Mesenchymal stem cell (in vitro differentiated cells and primary cell): ENCODE measurements around the gene FERMT2.

Experiments used
- DNase-seq: peaks from one replicate; pipeline ENCODE4 v3.0.0-alpha.2; 2013
- H2AFZ ChIP-seq: one replicate; pipeline ENCODE4 v1.6.1; 2013; ENCODE audit warnings: low read depth, mild to moderate bottlenecking, control low read depth, inconsistent platforms, low read length, moderate library complexity
- H2AK5ac ChIP-seq: 2 replicates; pipeline ENCODE4 v1.6.1; 2013; ENCODE audit warnings: low read length, moderate library complexity, mild to moderate bottlenecking, inconsistent platforms; ENCODE audit not compliant: severe bottlenecking
- H2BK120ac ChIP-seq: one replicate; pipeline ENCODE4 v1.6.1; 2013; ENCODE audit warnings: low read depth, mild to moderate bottlenecking, inconsistent platforms, low read length, moderate library complexity
- H2BK12ac ChIP-seq, 2 experiments: one replicate each; pipeline ENCODE4 v1.6.1; 2013; ENCODE audit warnings: inconsistent platforms in 2 of 2, low read length in 2 of 2, mild to moderate bottlenecking in 2 of 2, moderate library complexity in 2 of 2, control low read depth in 1 of 2
- H2BK15ac ChIP-seq: one replicate; pipeline ENCODE4 v1.6.1; 2013; ENCODE audit warnings: mild to moderate bottlenecking, low read depth, inconsistent platforms; ENCODE audit not compliant: poor library complexity, severe bottlenecking
- H2BK5ac ChIP-seq: 2 replicates; pipeline ENCODE4 v1.6.1; 2013; ENCODE audit warnings: low read depth, mild to moderate bottlenecking, low read length, control low read depth, inconsistent platforms; ENCODE audit not compliant: poor library complexity, severe bottlenecking
- H3K14ac ChIP-seq, 2 experiments: one replicate each; pipeline ENCODE4 v1.6.1; 2013; ENCODE audit warnings: inconsistent platforms in 2 of 2, low read length in 2 of 2, control low read depth in 1 of 2, mild to moderate bottlenecking in 1 of 2, moderate library complexity in 1 of 2
- H3K18ac ChIP-seq, 2 experiments: one replicate each; pipeline ENCODE4 v1.6.1; 2013; ENCODE audit warnings: inconsistent platforms in 2 of 2, low read length in 2 of 2, control low read depth in 1 of 2, low read depth in 1 of 2, mild to moderate bottlenecking in 1 of 2
- H3K23ac ChIP-seq, 2 experiments: one replicate each; pipeline ENCODE4 v1.6.1; 2013; ENCODE audit warnings: inconsistent platforms in 2 of 2, low read length in 2 of 2, mild to moderate bottlenecking in 2 of 2, moderate library complexity in 2 of 2, control low read depth in 1 of 2
- H3K27ac ChIP-seq: 2 replicates; pipeline ENCODE4 v1.5.1; 2013; ENCODE audit warnings: mild to moderate bottlenecking, moderate library complexity, low read length, control low read depth, inconsistent platforms; ENCODE audit not compliant: poor library complexity, severe bottlenecking
- H3K27me3 ChIP-seq, 2 experiments: 2 replicates each; pipeline versions ENCODE4 v1.6.1 to v1.7.0; 2013; ENCODE audit warnings: low read length in 2 of 2, mild to moderate bottlenecking in 2 of 2, moderate library complexity in 2 of 2, control low read depth in 1 of 2, inconsistent platforms in 1 of 2; ENCODE audit not compliant: control insufficient read depth in 1 of 2, insufficient read depth in 1 of 2
- H3K36me3 ChIP-seq, 2 experiments: 2 replicates each; pipeline versions ENCODE4 v1.6.1 to v1.7.0; 2013; ENCODE audit warnings: low read length in 2 of 2, control low read depth in 1 of 2, inconsistent platforms in 1 of 2, low read depth in 1 of 2, mild to moderate bottlenecking in 1 of 2; ENCODE audit not compliant: insufficient read depth in 2 of 2, control insufficient read depth in 1 of 2
- H3K4ac ChIP-seq, 2 experiments: one replicate each; pipeline ENCODE4 v1.6.1; 2013; ENCODE audit warnings: inconsistent platforms in 2 of 2, low read length in 2 of 2, mild to moderate bottlenecking in 2 of 2, moderate library complexity in 2 of 2, control low read depth in 1 of 2, low read depth in 1 of 2
- H3K4me1 ChIP-seq: 2 replicates; pipeline ENCODE4 v1.6.1; 2013; ENCODE audit warnings: low read depth, low read length, control low read depth; ENCODE audit not compliant: control insufficient read depth, insufficient read depth
- H3K4me2 ChIP-seq: 2 replicates; pipeline ENCODE4 v1.6.1; 2013; ENCODE audit warnings: low read length, mild to moderate bottlenecking, inconsistent platforms; ENCODE audit not compliant: poor library complexity, severe bottlenecking
- H3K4me3 ChIP-seq, 2 experiments: 2 replicates each; pipeline versions ENCODE4 v1.5.1 to v1.7.0; 2013; ENCODE audit warnings: low read length in 2 of 2, mild to moderate bottlenecking in 2 of 2, control low read depth in 1 of 2, low read depth in 1 of 2; ENCODE audit not compliant: insufficient read depth in 1 of 2
- H3K79me1 ChIP-seq: replicated peaks from 2 replicates; pipeline ENCODE4 v1.6.1; 2013; ENCODE audit warnings: mild to moderate bottlenecking, control low read depth, low read length, inconsistent platforms; ENCODE audit not compliant: poor library complexity, severe bottlenecking
- H3K9ac ChIP-seq: 2 replicates; pipeline ENCODE4 v1.7.0; 2013; ENCODE audit warnings: mild to moderate bottlenecking, low read length, moderate library complexity
- H3K9me3 ChIP-seq: 2 replicates; pipeline ENCODE4 v1.7.0; 2013; ENCODE audit warnings: mild to moderate bottlenecking, low read length; ENCODE audit not compliant: control insufficient read depth
- H4K8ac ChIP-seq: one replicate; pipeline ENCODE4 v1.6.1; 2013; ENCODE audit warnings: inconsistent platforms, mild to moderate bottlenecking, low read length, moderate library complexity
- H4K91ac ChIP-seq: one replicate; pipeline ENCODE4 v1.6.1; 2013; ENCODE audit warnings: mild to moderate bottlenecking, low read length, inconsistent platforms
- WGBS: methylation state at CpG from one replicate; pipeline ENCODE4 v1.1.7; 2013; ENCODE audit warnings: mixed read lengths; 5-methylcytosine and 5-hydroxymethylcytosine counted together

FERMT2 gene

GRCh38 chr14:52878469-52878868, 72.4 kb downstream of the FERMT2 start:
- H3K23ac ChIP-seq: no peak overlapping the region
- H2BK120ac ChIP-seq: no peak overlapping the region
- no peak overlapping the region for H3K4ac ChIP-seq
- no peak overlapping the region for H3K4me3 ChIP-seq
- H2BK12ac ChIP-seq: no peak overlapping the region
- DNase-seq: no peak
- H2BK15ac ChIP-seq: no peak overlapping the region
- no peak overlapping the region for H2AFZ ChIP-seq
- H3K9ac ChIP-seq: no peak overlapping the region
- H3K14ac ChIP-seq: no peak overlapping the region
- H3K4me2 ChIP-seq: no peak overlapping the region
- H3K18ac ChIP-seq: no peak overlapping the region
- H4K8ac ChIP-seq: no peak overlapping the region
- peaks cover 7 to 84% of the 10 kb centered on the region in 2 experiments for H3K36me3 ChIP-seq
- no peak overlapping the region for H2BK5ac ChIP-seq
- no peak overlapping the region for H3K27ac ChIP-seq
- H3K27me3 ChIP-seq: no peaks in the 10 kb centered on the region
- no peaks in the 10 kb centered on the region for H3K9me3 ChIP-seq
- no peak overlapping the region for H2AK5ac ChIP-seq
- 97% methylated on average over 2 of the region's 3 CpGs for WGBS
- H3K79me1 ChIP-seq: peaks cover 12% of the 10 kb centered on the region
- no peak overlapping the region for H4K91ac ChIP-seq
- H3K4me1 ChIP-seq: peaks cover 4% of the 10 kb centered on the region

GRCh38 chr14:52877628-52878027, 73.2 kb downstream of the FERMT2 start:
- Histone ChIP-seq H4K91ac (no peak overlapping the region), H2BK120ac (no peak overlapping the region), H3K79me1 (peaks cover 15% of the 10 kb centered on the region), H3K4me1 (peaks cover 4% of the 10 kb centered on the region), H3K4ac (no peak overlapping the region), H3K4me2 (no peak overlapping the region), H2BK5ac (no peak overlapping the region), H3K14ac (no peak overlapping the region), H3K9ac (peak overlapping the region; percentile 56), H3K18ac (no peak overlapping the region), H3K4me3 (no peak overlapping the region), H3K23ac (no peak overlapping the region), H3K36me3 (peaks cover 8 to 86% of the 10 kb centered on the region in 2 experiments), H2AFZ (no peak overlapping the region), H2BK12ac (no peak overlapping the region), H4K8ac (no peak overlapping the region), H3K27ac (no peak overlapping the region), H2BK15ac (no peak overlapping the region), H2AK5ac (no peak overlapping the region), H3K9me3 (no peaks in the 10 kb centered on the region), H3K27me3 (no peaks in the 10 kb centered on the region)
- DNase-seq: peak; percentile 54
- 71% methylated on average over 2 of the region's 2 CpGs for WGBS

GRCh38 chr14:52876806-52877205, 74.0 kb downstream of the FERMT2 start:
- H2AK5ac ChIP-seq: no peak overlapping the region
- H3K14ac ChIP-seq: no peak overlapping the region
- H3K4ac ChIP-seq: no peak overlapping the region
- DNase-seq: no peak
- no peak overlapping the region for H2BK120ac ChIP-seq
- H2BK15ac ChIP-seq: no peak overlapping the region
- no peak overlapping the region for H2BK5ac ChIP-seq
- no peak overlapping the region for H2BK12ac ChIP-seq
- no peak overlapping the region for H3K18ac ChIP-seq
- no peak overlapping the region for H2AFZ ChIP-seq
- H3K27ac ChIP-seq: no peak overlapping the region
- WGBS: 100% methylated on average over 1 of the region's 2 CpGs
- H3K27me3 ChIP-seq: no peaks in the 10 kb centered on the region
- peaks cover 15% of the 10 kb centered on the region for H3K79me1 ChIP-seq
- H3K4me2 ChIP-seq: no peak overlapping the region
- peaks cover 4% of the 10 kb centered on the region for H3K4me1 ChIP-seq
- H3K23ac ChIP-seq: no peak overlapping the region
- no peak overlapping the region for H3K4me3 ChIP-seq
- no peak overlapping the region for H4K8ac ChIP-seq
- peaks cover 15 to 91% of the 10 kb centered on the region in 2 experiments for H3K36me3 ChIP-seq
- H3K9ac ChIP-seq: peak overlapping the region; percentile 56
- no peak overlapping the region for H4K91ac ChIP-seq
- H3K9me3 ChIP-seq: no peaks in the 10 kb centered on the region

GRCh38 chr14:52876311-52876710, 74.5 kb downstream of the FERMT2 start:
- no peak overlapping the region for H2AK5ac ChIP-seq
- peaks cover 4% of the 10 kb centered on the region for H3K4me1 ChIP-seq
- no peak overlapping the region for H2BK5ac ChIP-seq
- H4K91ac ChIP-seq: no peak overlapping the region
- H3K18ac ChIP-seq: no peak overlapping the region
- peak overlapping the region; percentile 56 for H3K9ac ChIP-seq
- no peak overlapping the region for H2AFZ ChIP-seq
- no peak overlapping the region for H2BK15ac ChIP-seq
- no CpG with 5 or more reads among the region's 1 CpG for WGBS
- no peak overlapping the region for H3K4me2 ChIP-seq
- H3K4me3 ChIP-seq: no peak overlapping the region
- no peak overlapping the region for H3K4ac ChIP-seq
- no peak overlapping the region for H2BK120ac ChIP-seq
- peaks cover 20 to 95% of the 10 kb centered on the region in 2 experiments for H3K36me3 ChIP-seq
- H3K9me3 ChIP-seq: no peaks in the 10 kb centered on the region
- peaks cover 16% of the 10 kb centered on the region for H3K79me1 ChIP-seq
- peak; percentile 37 for DNase-seq
- no peak overlapping the region for H2BK12ac ChIP-seq
- no peak overlapping the region for H3K23ac ChIP-seq
- H3K27me3 ChIP-seq: no peaks in the 10 kb centered on the region
- no peak overlapping the region for H4K8ac ChIP-seq
- H3K27ac ChIP-seq: no peak overlapping the region
- no peak overlapping the region for H3K14ac ChIP-seq
